ENCODE results near the gene ZNF646. TPM values are rescaled to one million over a fixed set of nuclear protein-coding genes. Genes with fewer than 3 reads are reported as not detected.

ZNF646 gene
- total and polyA plus RNA-seq, 4 donors: 8.4 to 20.5 (median 12.5) TPM

DNA sequence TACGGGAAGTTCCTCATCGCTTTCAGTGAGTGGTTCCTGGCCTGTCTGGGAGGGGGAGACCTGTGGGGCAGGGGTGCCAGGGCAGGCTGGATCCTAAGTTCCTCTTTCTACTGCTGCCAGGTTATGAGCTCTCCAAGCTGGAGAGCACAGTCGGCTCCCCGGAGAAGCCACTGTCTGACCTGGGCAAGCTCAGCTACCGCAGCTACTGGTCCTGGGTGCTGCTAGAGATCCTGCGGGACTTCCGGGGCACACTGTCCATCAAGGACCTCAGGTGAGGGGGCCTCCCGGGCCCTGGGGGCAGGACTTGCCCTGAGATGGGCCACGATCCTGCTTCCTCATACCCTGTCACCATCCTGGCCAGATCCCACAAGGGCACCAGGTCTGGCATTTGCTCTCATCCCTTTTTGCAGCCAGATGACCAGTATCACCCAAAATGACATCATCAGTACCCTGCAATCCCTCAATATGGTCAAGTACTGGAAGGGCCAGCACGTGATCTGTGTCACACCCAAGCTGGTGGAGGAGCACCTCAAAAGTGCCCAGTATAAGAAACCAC lies 56.2 kb downstream of the ZNF646 start:
- no peak overlapping the region for H3K9ac ChIP-seq (ENCODE audit: insufficient read depth in 1 of 2, low read length in 2 of 2)
- no peak for ATAC-seq (ENCODE audit: insufficient read depth, low FRiP score)
- no peaks in the 10 kb centered on the region for H3K27me3 ChIP-seq (ENCODE audit: control insufficient read depth in 3 of 3, insufficient read depth in 3 of 3, low read length in 2 of 3)
- peaks cover 0 to 39% (median 7%) of the 10 kb centered on the region in 5 donors for H3K4me1 ChIP-seq (ENCODE audit: control insufficient read depth in 5 of 5, insufficient read depth in 5 of 5, low read length in 5 of 5)
- WGBS, 2 donors: 53 to 54% methylated on average over 10 of the region's 10 CpGs
- no peak overlapping the region for H3K4me3 ChIP-seq
- H3K9me3 ChIP-seq (ENCODE audit: control insufficient read depth in 4 of 4, insufficient read depth in 3 of 4, low read length in 3 of 4): no peaks in the 10 kb centered on the region
- H3K27ac ChIP-seq (ENCODE audit: low read depth in 1 of 2, low read length in 1 of 2): peak overlapping the region in 1 of 2 donors; percentile 94
- peaks cover 15 to 35% (median 24%) of the 10 kb centered on the region in 4 donors for H3K36me3 ChIP-seq (ENCODE audit: control insufficient read depth in 4 of 4, insufficient read depth in 4 of 4, low read length in 4 of 4)
- DNase-seq: no peak
- TF ChIP-seq, protein P1, sequence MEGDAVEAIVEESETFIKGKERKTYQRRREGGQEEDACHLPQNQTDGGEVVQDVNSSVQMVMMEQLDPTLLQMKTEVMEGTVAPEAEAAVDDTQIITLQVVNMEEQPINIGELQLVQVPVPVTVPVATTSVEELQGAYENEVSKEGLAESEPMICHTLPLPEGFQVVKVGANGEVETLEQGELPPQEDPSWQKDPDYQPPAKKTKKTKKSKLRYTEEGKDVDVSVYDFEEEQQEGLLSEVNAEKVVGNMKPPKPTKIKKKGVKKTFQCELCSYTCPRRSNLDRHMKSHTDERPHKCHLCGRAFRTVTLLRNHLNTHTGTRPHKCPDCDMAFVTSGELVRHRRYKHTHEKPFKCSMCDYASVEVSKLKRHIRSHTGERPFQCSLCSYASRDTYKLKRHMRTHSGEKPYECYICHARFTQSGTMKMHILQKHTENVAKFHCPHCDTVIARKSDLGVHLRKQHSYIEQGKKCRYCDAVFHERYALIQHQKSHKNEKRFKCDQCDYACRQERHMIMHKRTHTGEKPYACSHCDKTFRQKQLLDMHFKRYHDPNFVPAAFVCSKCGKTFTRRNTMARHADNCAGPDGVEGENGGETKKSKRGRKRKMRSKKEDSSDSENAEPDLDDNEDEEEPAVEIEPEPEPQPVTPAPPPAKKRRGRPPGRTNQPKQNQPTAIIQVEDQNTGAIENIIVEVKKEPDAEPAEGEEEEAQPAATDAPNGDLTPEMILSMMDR (IDR thresholded peaks at IDR 0.05; ENCODE audit: control extremely low read depth, extremely low read depth): no peak

DNA sequence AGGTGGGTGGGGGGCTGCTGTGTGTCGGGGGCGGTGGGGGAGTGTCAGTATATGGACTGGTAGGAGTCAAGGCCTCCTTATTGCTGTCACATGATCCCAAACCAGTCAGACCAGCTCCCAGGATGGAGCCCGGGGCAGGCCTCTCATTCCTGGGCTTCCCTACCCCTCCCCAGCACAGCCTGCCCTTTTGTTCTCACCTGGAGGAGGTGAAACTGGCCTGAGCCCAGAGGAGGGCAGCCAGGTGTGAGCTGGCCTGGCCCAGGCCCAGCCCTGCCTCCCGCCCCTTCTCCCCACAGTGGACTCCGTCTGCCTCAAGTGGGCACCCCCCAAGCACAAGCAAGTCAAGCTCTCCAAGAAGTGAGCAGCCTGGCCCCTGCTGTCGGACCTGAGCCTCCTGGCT lies 56.7 kb downstream of the ZNF646 start:
- H3K4me3 ChIP-seq: no peak overlapping the region
- ATAC-seq (ENCODE audit: insufficient read depth, low FRiP score) (peak; percentile 40), DNase-seq (peak; percentile 77 to 88 (median 87))
- peaks cover 15 to 35% (median 24%) of the 10 kb centered on the region in 4 donors for H3K36me3 ChIP-seq (ENCODE audit: control insufficient read depth in 4 of 4, insufficient read depth in 4 of 4, low read length in 4 of 4)
- H3K9me3 ChIP-seq (ENCODE audit: control insufficient read depth in 4 of 4, insufficient read depth in 3 of 4, low read length in 3 of 4): no peaks in the 10 kb centered on the region
- TF ChIP-seq, protein P1 (IDR thresholded peaks at IDR 0.05; ENCODE audit: control extremely low read depth, extremely low read depth): no peak
- peaks cover 0 to 40% (median 7%) of the 10 kb centered on the region in 5 donors for H3K4me1 ChIP-seq (ENCODE audit: control insufficient read depth in 5 of 5, insufficient read depth in 5 of 5, low read length in 5 of 5)
- WGBS, 2 donors: 78 to 90% methylated on average over 6 of the region's 6 CpGs
- H3K9ac ChIP-seq (ENCODE audit: insufficient read depth in 1 of 2, low read length in 2 of 2): no peak overlapping the region
- H3K27ac ChIP-seq (ENCODE audit: low read depth in 1 of 2, low read length in 1 of 2): peak overlapping the region in 1 of 2 donors; percentile 94
- H3K27me3 ChIP-seq (ENCODE audit: control insufficient read depth in 3 of 3, insufficient read depth in 3 of 3, low read length in 2 of 3): no peaks in the 10 kb centered on the region

DNA sequence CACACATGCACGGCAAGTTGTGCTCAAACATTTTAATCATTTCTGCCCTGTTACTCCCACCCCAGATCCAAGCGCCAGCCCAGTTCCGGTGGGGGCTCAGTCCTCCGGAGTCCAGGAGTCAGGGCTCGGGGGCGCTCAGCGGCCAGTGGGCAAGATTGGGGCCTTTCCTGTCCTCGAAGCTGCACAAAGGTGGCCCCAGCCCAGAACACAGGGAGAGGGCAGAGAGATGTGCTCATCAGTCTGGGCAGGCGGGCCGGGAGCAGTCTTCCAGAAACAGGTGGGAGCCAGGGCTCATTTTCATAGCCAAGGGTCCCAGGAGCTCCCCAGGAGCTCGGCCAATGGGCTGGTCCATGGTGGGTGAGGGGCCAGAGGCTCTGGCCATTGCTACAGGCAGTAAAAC lies 57.2 kb downstream of the ZNF646 start:
- DNase-seq (no peak), ATAC-seq (ENCODE audit: insufficient read depth, low FRiP score) (no peak)
- 77 to 87% methylated on average over 11 of the region's 11 CpGs for WGBS, 2 donors
- Histone ChIP-seq H3K36me3 (ENCODE audit: control insufficient read depth in 4 of 4, insufficient read depth in 4 of 4, low read length in 4 of 4) (peaks cover 15 to 35% (median 24%) of the 10 kb centered on the region in 4 donors), H3K27me3 (ENCODE audit: control insufficient read depth in 3 of 3, insufficient read depth in 3 of 3, low read length in 2 of 3) (no peaks in the 10 kb centered on the region), H3K4me3 (no peak overlapping the region), H3K27ac (ENCODE audit: low read depth in 1 of 2, low read length in 1 of 2) (peak overlapping the region in 1 of 2 donors; percentile 60), H3K4me1 (ENCODE audit: control insufficient read depth in 5 of 5, insufficient read depth in 5 of 5, low read length in 5 of 5) (peaks cover 0 to 41% (median 7%) of the 10 kb centered on the region in 5 donors), H3K9ac (ENCODE audit: insufficient read depth in 1 of 2, low read length in 2 of 2) (no peak overlapping the region), H3K9me3 (ENCODE audit: control insufficient read depth in 4 of 4, insufficient read depth in 3 of 4, low read length in 3 of 4) (no peaks in the 10 kb centered on the region)
- TF ChIP-seq, protein P1 (IDR thresholded peaks at IDR 0.05; ENCODE audit: control extremely low read depth, extremely low read depth): no peak

Measured in lung (tissue), 12 donors.